ENCODE measurements around the gene ANKFY1. TPM values are rescaled to one million over a fixed set of nuclear protein-coding genes. Genes with fewer than 3 reads are reported as not detected.

Gene ANKFY1, protein sequence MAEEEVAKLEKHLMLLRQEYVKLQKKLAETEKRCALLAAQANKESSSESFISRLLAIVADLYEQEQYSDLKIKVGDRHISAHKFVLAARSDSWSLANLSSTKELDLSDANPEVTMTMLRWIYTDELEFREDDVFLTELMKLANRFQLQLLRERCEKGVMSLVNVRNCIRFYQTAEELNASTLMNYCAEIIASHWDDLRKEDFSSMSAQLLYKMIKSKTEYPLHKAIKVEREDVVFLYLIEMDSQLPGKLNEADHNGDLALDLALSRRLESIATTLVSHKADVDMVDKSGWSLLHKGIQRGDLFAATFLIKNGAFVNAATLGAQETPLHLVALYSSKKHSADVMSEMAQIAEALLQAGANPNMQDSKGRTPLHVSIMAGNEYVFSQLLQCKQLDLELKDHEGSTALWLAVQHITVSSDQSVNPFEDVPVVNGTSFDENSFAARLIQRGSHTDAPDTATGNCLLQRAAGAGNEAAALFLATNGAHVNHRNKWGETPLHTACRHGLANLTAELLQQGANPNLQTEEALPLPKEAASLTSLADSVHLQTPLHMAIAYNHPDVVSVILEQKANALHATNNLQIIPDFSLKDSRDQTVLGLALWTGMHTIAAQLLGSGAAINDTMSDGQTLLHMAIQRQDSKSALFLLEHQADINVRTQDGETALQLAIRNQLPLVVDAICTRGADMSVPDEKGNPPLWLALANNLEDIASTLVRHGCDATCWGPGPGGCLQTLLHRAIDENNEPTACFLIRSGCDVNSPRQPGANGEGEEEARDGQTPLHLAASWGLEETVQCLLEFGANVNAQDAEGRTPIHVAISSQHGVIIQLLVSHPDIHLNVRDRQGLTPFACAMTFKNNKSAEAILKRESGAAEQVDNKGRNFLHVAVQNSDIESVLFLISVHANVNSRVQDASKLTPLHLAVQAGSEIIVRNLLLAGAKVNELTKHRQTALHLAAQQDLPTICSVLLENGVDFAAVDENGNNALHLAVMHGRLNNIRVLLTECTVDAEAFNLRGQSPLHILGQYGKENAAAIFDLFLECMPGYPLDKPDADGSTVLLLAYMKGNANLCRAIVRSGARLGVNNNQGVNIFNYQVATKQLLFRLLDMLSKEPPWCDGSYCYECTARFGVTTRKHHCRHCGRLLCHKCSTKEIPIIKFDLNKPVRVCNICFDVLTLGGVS
- total RNA-seq = 10 to 100 TPM; 21.3 to 34.9 (median 29.5) TPM
- long read RNA-seq, partial matches to known transcripts = 1 of 4 reads
- long read RNA-seq, other reads (novel, unspliced or antisense) = 3 of 4 reads

DNA sequence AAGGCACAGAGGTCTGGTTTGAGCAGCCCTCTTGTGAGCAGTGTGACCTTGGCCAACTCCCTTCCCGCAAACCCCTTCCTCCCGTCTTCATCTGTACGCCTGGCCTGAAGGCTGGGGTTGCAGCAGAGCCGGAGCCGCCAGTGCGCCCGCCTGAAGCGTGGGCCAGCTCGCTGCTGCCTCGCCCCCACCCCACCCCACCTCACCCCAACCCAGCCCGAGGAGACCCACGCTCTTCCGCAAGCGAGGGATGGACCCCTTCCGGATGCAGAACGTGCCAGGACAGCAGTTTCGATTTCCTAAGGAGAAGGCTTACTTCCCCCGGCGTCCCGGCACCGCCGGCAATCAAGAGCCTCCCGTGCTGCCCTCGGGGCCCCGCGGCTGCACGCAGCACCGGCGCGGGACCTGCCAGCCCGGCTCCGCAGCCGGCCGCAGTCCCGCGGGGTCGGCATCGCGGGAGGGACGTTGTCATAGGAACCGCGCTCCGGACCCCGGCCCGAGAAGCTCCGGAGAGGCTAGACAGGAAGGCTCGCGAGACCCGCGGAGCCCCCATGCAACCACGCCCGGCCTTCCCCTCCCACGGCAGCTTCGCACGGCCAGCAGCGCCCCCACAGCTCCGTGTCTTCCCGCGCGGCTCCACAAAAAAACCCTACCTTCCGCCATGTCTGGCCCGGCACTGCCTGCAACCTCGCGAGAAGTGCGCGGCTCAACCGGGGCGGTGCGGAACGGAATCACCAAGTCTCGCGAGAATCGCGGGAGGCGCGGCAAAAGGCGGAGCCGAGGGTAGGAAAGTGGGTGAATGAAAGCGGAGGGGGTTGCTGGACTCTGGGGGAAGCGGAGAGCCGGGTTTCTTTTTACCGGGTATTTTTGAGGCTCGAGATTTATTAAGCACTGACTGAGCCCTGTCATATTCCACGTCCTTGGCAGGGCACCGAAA lies at the start of gene ANKFY1:
ANKFY1 (minus strand) TSS at position 698 of the 934 bp plus-strand sequence; CDS start at position 660, 38 bp downstream.
- peak; percentile 44 for TF ChIP-seq POLR2A (IDR thresholded peaks at IDR 0.05)
- TF ChIP-seq, protein P1, sequence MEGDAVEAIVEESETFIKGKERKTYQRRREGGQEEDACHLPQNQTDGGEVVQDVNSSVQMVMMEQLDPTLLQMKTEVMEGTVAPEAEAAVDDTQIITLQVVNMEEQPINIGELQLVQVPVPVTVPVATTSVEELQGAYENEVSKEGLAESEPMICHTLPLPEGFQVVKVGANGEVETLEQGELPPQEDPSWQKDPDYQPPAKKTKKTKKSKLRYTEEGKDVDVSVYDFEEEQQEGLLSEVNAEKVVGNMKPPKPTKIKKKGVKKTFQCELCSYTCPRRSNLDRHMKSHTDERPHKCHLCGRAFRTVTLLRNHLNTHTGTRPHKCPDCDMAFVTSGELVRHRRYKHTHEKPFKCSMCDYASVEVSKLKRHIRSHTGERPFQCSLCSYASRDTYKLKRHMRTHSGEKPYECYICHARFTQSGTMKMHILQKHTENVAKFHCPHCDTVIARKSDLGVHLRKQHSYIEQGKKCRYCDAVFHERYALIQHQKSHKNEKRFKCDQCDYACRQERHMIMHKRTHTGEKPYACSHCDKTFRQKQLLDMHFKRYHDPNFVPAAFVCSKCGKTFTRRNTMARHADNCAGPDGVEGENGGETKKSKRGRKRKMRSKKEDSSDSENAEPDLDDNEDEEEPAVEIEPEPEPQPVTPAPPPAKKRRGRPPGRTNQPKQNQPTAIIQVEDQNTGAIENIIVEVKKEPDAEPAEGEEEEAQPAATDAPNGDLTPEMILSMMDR (IDR thresholded peaks at IDR 0.05) = peak in 1 of 4 donors; percentile 21
- H3K9me3 ChIP-seq = peaks cover 0 to 7% (median 0%) of the 10 kb centered on the region in 4 donors
- H3K27me3 ChIP-seq = no peaks in the 10 kb centered on the region
- peak within 1 kb of the TSS; percentile 42 to 74 (median 53) for H3K27ac ChIP-seq
- intact Hi-C loops (cut with DNase I) = loop anchor here in 1 of 2 donors (5.0 kb wide), 1 partner anchor 34 kb away; no protein-coding TSS in a partner anchor
- WGBS (ENCODE audit: insufficient coverage, low coverage, low lambda C conversion rate, missing lambda C conversion rate) = 0% methylated on average over 19 of the region's 85 CpGs
- H3K4me3 ChIP-seq = peak within 1 kb of the TSS; percentile 70 to 94 (median 84)
- ATAC-seq (peak; percentile 94 to 99 (median 98)), DNase-seq (peak; percentile 97)
- peaks cover 0 to 13% (median 4%) of the 10 kb centered on the region in 4 donors for H3K4me1 ChIP-seq
- H3K36me3 ChIP-seq = peaks cover 0 to 2% (median 0%) of the 10 kb centered on the region in 4 donors

DNA sequence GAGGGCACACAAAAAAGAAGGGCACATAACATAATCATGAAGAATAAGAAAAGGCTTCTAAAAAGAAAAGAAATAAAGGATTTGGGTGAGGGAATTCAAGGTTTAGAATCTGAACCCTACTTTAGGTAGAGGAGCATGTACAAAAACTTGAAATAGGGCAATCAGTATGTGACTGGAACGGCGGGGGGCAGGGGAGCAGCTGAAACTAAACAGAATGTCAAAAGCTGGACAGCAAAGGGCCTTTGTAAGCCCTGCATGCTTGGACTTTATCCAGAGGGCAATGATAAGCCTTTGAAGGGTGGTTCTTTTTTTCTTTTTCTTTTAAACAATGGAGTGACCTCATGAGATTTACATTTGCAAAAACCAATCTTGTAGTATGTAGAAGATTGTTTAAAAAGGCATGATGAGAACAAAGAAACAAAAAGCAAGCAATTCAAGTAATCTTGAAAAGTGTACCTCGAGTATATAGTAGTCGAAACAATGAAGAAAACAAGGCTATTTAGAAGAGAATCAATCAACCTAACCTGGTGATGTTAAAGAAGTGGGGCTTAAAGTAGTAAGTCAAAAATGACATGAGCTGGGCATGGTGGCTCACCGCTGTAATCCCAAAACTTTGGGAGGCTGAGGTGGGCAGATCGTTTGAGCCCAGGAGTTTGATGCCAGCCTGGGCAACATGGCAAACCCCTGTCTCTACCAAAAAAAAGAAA lies 46.7 kb upstream of the ANKFY1 start:
- TF ChIP-seq, protein P1 (IDR thresholded peaks at IDR 0.05) = no peak
- no peak for TF ChIP-seq POLR2A (IDR thresholded peaks at IDR 0.05)
- H3K4me3 ChIP-seq = no peak overlapping the region
- peak; percentile 40 to 69 (median 63) for DNase-seq
- no peaks in the 10 kb centered on the region for H3K27me3 ChIP-seq
- WGBS (ENCODE audit: insufficient coverage, low coverage, low lambda C conversion rate, missing lambda C conversion rate) = 30% methylated on average over 4 of the region's 6 CpGs
- peaks cover 0 to 35% (median 8%) of the 10 kb centered on the region in 4 donors for H3K4me1 ChIP-seq
- H3K9me3 ChIP-seq = no peaks in the 10 kb centered on the region
- peak; percentile 83 to 93 (median 88) for ATAC-seq
- intact Hi-C loops (cut with DNase I) = no loop called here
- H3K27ac ChIP-seq = no peak overlapping the region
- H3K36me3 ChIP-seq = peaks cover 0 to 12% (median 0%) of the 10 kb centered on the region in 4 donors

DNA sequence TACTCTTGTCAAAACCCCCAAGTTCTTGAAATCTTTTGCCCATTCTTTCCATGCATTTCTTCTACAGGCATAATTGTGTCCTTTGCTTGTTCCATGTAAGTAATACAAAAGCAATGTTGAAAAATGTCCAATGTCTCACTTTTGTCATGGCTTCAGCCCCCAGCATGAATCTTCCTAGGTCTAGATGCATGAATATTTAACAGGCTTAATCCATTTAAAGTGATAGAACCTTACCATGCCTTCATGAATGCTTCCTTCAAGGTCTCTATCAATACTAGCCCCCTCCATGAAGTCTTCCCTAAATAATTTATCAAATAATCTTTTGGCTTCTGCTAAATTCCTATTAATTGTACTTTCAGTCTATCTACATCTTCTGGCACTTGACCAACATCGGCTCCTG lies 46.1 kb upstream of the ANKFY1 start:
- no peak for TF ChIP-seq POLR2A (IDR thresholded peaks at IDR 0.05)
- TF ChIP-seq, protein P1 (IDR thresholded peaks at IDR 0.05) = no peak
- Histone ChIP-seq H3K4me1 (peaks cover 0 to 35% (median 8%) of the 10 kb centered on the region in 4 donors), H3K36me3 (peaks cover 0 to 12% (median 0%) of the 10 kb centered on the region in 4 donors), H3K4me3 (no peak overlapping the region), H3K9me3 (no peaks in the 10 kb centered on the region), H3K27ac (no peak overlapping the region), H3K27me3 (no peaks in the 10 kb centered on the region)
- DNase-seq = no peak
- intact Hi-C loops (cut with DNase I) = no loop called here
- no peak for ATAC-seq
- WGBS (ENCODE audit: insufficient coverage, low coverage, low lambda C conversion rate, missing lambda C conversion rate) = 6% methylated on average over 1 of the region's 1 CpG
